Kidney epithelial cell (primary cell): ENCODE results near the gene VPS8. TPM values are rescaled to one million over a fixed set of nuclear protein-coding genes. Genes with fewer than 3 reads are reported as not detected.

ENCODE experiments used
- DNase-seq: peaks from one replicate; pipeline ENCODE4 v3.0.0-alpha.2; 2010; ENCODE audit warnings: low read depth
- H3K27me3 ChIP-seq: 2 replicates; pipeline ENCODE4 v1.6.0; 2011; ENCODE audit warnings: low read length; ENCODE audit not compliant: control insufficient read depth, insufficient read depth
- H3K36me3 ChIP-seq: 2 replicates; pipeline ENCODE4 v1.5.1; 2011; ENCODE audit warnings: low read length; ENCODE audit not compliant: control insufficient read depth, insufficient read depth
- H3K4me3 ChIP-seq: 2 replicates; pipeline ENCODE4 v1.5.1; 2011; ENCODE audit warnings: low read depth, mild to moderate bottlenecking, control low read depth, low read length
- total RNA-seq: library from RNA; depleted of rRNA; stranded (reverse); fragments of >200 nt; gene quantifications from 2 replicates; pipeline ENCODE4 v1.2.3, GENCODE V29; 2015
- TF ChIP-seq, protein P1 (sequence below): IDR thresholded peaks from 2 replicates; pipeline ENCODE4 v1.5.1; 2011; ENCODE audit warnings: mild to moderate bottlenecking, moderate library complexity, low read length, control low read depth, inconsistent platforms; ENCODE audit not compliant: insufficient read depth, poor library complexity, severe bottlenecking

Gene VPS8
- total RNA-seq, 1 donor from 2014 or later, result 31.9 TPM

- no peaks in the 10 kb centered on the region for H3K36me3 ChIP-seq
- DNase-seq, result no peak
- no peaks in the 10 kb centered on the region for H3K27me3 ChIP-seq
- H3K4me3 ChIP-seq, result no peak overlapping the region
- TF ChIP-seq, protein P1, sequence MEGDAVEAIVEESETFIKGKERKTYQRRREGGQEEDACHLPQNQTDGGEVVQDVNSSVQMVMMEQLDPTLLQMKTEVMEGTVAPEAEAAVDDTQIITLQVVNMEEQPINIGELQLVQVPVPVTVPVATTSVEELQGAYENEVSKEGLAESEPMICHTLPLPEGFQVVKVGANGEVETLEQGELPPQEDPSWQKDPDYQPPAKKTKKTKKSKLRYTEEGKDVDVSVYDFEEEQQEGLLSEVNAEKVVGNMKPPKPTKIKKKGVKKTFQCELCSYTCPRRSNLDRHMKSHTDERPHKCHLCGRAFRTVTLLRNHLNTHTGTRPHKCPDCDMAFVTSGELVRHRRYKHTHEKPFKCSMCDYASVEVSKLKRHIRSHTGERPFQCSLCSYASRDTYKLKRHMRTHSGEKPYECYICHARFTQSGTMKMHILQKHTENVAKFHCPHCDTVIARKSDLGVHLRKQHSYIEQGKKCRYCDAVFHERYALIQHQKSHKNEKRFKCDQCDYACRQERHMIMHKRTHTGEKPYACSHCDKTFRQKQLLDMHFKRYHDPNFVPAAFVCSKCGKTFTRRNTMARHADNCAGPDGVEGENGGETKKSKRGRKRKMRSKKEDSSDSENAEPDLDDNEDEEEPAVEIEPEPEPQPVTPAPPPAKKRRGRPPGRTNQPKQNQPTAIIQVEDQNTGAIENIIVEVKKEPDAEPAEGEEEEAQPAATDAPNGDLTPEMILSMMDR, result no peak
Observed at GRCh38 chr3:185084402-185084801, 272.4 kb downstream of the VPS8 start.

GRCh38 chr3:185084901-185085300 lies 272.9 kb downstream of the VPS8 start:
- DNase-seq, result no peak
- H3K27me3 ChIP-seq, result no peaks in the 10 kb centered on the region
- H3K4me3 ChIP-seq, result no peak overlapping the region
- TF ChIP-seq, protein P1, result peak; percentile 4
- H3K36me3 ChIP-seq, result no peaks in the 10 kb centered on the region

DNA sequence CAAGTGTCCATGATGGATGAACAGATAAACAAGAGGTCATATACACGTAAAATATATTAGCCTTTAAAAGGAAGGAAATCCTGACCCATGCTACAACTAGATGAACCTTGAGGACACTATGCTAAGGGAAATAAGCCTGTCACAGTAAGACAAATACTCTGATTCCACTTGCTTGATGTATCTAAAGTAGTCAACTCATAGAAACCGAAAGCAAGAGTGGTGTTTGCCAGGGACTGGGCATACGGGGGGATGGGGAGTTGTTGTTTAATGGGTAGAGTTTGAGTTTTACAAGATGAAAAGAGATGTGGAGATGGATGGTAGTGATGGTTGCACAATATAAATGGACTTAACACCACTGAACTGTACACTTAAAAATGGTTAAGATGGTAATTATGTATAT lies 275.5 kb downstream of the VPS8 start:
- DNase-seq, result no peak
- no peak overlapping the region for H3K4me3 ChIP-seq
- no peaks in the 10 kb centered on the region for H3K36me3 ChIP-seq
- H3K27me3 ChIP-seq, result no peaks in the 10 kb centered on the region
- TF ChIP-seq, protein P1, result no peak

DNA sequence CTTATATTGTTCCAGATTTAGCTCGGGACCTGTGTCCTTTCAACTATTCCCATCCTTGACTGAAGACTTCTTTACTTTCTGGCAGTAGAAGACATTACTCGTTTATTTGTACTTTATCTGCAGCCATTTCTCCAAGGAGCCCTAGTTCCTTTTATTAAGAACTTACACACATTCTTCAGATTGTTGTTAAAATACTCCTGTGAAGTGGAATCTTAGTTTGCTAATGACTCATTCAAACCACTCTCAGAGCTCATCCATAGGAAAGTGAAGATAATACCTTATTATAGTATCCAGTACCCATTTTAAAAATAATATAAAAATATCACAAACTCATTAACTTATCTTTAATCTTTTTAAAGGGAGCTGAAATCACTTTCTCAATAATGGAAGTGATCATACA lies 277.4 kb downstream of the VPS8 start:
- TF ChIP-seq, protein P1, result no peak

GRCh38 chr3:185089751-185090150 lies 277.8 kb downstream of the VPS8 start:
- Histone ChIP-seq H3K27me3 (no peaks in the 10 kb centered on the region), H3K4me3 (no peak overlapping the region), H3K36me3 (no peaks in the 10 kb centered on the region)
- TF ChIP-seq, protein P1, result no peak
- DNase-seq, result no peak

More for the DNA sequence above, 277.4 kb downstream of the VPS8 start:
- no peak overlapping the region for H3K4me3 ChIP-seq
- H3K27me3 ChIP-seq, result no peaks in the 10 kb centered on the region
- H3K36me3 ChIP-seq, result no peaks in the 10 kb centered on the region
- no peak for DNase-seq

DNA sequence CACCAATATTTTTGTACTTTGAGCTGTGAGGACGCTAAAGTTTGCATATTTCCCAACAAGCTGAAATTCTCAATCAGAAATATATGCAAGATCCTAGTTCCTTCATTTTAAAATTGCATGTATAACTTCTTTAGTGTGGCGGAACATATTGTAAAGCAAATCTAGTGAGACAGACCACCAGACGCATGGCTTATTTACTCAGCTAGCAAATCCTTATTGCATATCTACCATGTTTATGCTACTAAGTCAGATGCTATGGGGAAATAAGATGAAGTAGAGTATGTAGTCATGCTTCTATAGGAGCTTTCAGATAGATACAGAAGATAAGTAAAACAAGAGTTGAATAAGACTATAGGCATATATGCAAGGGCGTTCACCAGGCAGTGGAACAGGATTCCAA lies 278.8 kb downstream of the VPS8 start:
- H3K4me3 ChIP-seq, result no peak overlapping the region
- H3K36me3 ChIP-seq, result no peaks in the 10 kb centered on the region
- H3K27me3 ChIP-seq, result no peaks in the 10 kb centered on the region
- TF ChIP-seq, protein P1, result no peak
- DNase-seq, result no peak
